Measurements from ENCODE around the gene PARL.

DNA sequence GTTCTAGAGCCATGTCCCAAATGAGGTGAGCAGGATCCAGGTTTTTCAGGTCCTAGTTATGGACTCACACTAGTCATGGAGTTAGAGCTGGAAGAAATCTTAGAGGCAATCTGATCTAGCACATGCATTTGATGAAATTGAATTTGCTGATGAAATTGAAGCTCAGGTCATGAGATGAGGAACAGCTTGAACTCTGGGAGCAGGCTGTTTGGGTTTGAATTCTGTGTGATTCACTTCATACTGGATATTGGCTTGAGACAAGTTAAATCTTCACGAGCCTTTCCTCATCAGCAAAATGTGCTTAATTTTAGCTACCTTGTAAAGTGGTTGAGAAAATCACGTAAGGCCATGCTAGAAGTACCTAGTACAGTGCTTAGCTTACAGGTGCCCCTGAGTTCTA, 33.5 kb upstream of the PARL start:
- TF ChIP-seq, protein P1, sequence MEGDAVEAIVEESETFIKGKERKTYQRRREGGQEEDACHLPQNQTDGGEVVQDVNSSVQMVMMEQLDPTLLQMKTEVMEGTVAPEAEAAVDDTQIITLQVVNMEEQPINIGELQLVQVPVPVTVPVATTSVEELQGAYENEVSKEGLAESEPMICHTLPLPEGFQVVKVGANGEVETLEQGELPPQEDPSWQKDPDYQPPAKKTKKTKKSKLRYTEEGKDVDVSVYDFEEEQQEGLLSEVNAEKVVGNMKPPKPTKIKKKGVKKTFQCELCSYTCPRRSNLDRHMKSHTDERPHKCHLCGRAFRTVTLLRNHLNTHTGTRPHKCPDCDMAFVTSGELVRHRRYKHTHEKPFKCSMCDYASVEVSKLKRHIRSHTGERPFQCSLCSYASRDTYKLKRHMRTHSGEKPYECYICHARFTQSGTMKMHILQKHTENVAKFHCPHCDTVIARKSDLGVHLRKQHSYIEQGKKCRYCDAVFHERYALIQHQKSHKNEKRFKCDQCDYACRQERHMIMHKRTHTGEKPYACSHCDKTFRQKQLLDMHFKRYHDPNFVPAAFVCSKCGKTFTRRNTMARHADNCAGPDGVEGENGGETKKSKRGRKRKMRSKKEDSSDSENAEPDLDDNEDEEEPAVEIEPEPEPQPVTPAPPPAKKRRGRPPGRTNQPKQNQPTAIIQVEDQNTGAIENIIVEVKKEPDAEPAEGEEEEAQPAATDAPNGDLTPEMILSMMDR (IDR thresholded peaks at IDR 0.05; ENCODE audit: poor library complexity) = no peak
- no peak for TF ChIP-seq EZH2 (IDR thresholded peaks at IDR 0.05; ENCODE audit: borderline replicate concordance)
- TF ChIP-seq EZH2phosphoT487 (IDR thresholded peaks at IDR 0.05; ENCODE audit: low read depth, severe bottlenecking, unreplicated experiment) = no peak

All from hepatocyte (in vitro differentiated cells).